Loucy (cell line): Measurements from ENCODE around the gene PRR5L.

Source experiments
- H2AFZ ChIP-seq: fragments of 200-600 bp; sonication (generic); 2 replicates; pipeline ENCODE4 v1.6.0; 2016; ENCODE audit warnings: antibody characterized with exemption, mild to moderate bottlenecking, low read length, moderate library complexity
- H3F3A ChIP-seq: fragments of 200-600 bp; 2 replicates; pipeline ENCODE4 v1.6.0; 2016; ENCODE audit warnings: antibody characterized with exemption, low read depth, mild to moderate bottlenecking
- H3K27me3 ChIP-seq: fragments of 200-600 bp; sonication (generic); 2 replicates; pipeline ENCODE4 v1.6.1; 2014; ENCODE audit warnings: low read length, mild to moderate bottlenecking; ENCODE audit not compliant: insufficient read depth, poor library complexity, severe bottlenecking
- H3K36me3 ChIP-seq: fragments of 200-600 bp; sonication (generic); 2 replicates; pipeline ENCODE4 v1.6.1; 2016; ENCODE audit warnings: low read length; ENCODE audit not compliant: insufficient read depth
- H3K4me1 ChIP-seq: fragments of 200-600 bp; sonication (generic); 2 replicates; pipeline ENCODE4 v1.5.1; 2014; ENCODE audit warnings: low read length, mild to moderate bottlenecking; ENCODE audit not compliant: insufficient read depth, poor library complexity, severe bottlenecking
- H3K4me2 ChIP-seq: fragments of 200-600 bp; sonication (generic); 2 replicates; pipeline ENCODE4 v1.6.0; 2014; ENCODE audit warnings: antibody characterized with exemption, low read length, low read depth, mild to moderate bottlenecking; ENCODE audit not compliant: poor library complexity, severe bottlenecking
- H3K4me3 ChIP-seq: fragments of 200-600 bp; sonication (generic); 2 replicates; pipeline ENCODE4 v1.5.1; 2014; ENCODE audit warnings: low read length, mild to moderate bottlenecking, mixed read lengths; ENCODE audit not compliant: poor library complexity, severe bottlenecking
- H3K79me2 ChIP-seq: fragments of 200-600 bp; sonication (generic); 2 replicates; pipeline ENCODE4 v1.6.1; 2014; ENCODE audit warnings: low read length; ENCODE audit not compliant: insufficient read depth
- H3K9ac ChIP-seq: fragments of 200-600 bp; sonication (generic); 2 replicates; pipeline ENCODE4 v1.6.0; 2014; ENCODE audit warnings: mild to moderate bottlenecking, low read depth, low read length, moderate library complexity; ENCODE audit not compliant: poor library complexity, severe bottlenecking
- H3K9me2 ChIP-seq: fragments of 200-600 bp; sonication (generic); replicated peaks from 2 replicates; pipeline ENCODE4 v1.6.1; 2016; ENCODE audit warnings: low read depth, low read length, mixed read lengths
- H3K9me3 ChIP-seq: fragments of 200-600 bp; sonication (generic); 2 replicates; pipeline ENCODE4 v1.6.1; 2014; ENCODE audit warnings: mild to moderate bottlenecking, antibody characterized with exemption, low read length, low read depth; ENCODE audit not compliant: insufficient read depth
- H4K20me1 ChIP-seq: fragments of 200-600 bp; sonication (generic); 2 replicates; pipeline ENCODE4 v1.6.0; 2014; ENCODE audit warnings: antibody characterized with exemption, low read length, mild to moderate bottlenecking; ENCODE audit not compliant: insufficient read depth, poor library complexity, severe bottlenecking
- CTCF ChIP-seq: fragments of 200-600 bp; sonication (generic); conservative IDR thresholded peaks from 2 replicates; pipeline ENCODE4 v1.5.1; 2014; ENCODE audit warnings: mild to moderate bottlenecking, antibody characterized with exemption, low read length
- EZH2phosphoT487 ChIP-seq: fragments of 200-600 bp; IDR thresholded peaks from 2 replicates; pipeline ENCODE4 v1.6.1; 2018; ENCODE audit warnings: antibody characterized with exemption, mild to moderate bottlenecking, moderate library complexity, borderline replicate concordance

Gene PRR5L

GRCh38 chr11:36274414-36274813 is 21.7 kb upstream of the PRR5L start:
- H4K20me1 ChIP-seq = no peaks in the 10 kb centered on the region
- peaks cover 9% of the 10 kb centered on the region for H3K4me1 ChIP-seq
- H2AFZ ChIP-seq = no peak overlapping the region
- TF ChIP-seq CTCF (no peak), EZH2phosphoT487 (no peak)
- H3K9me2 ChIP-seq = no peaks in the 10 kb centered on the region
- no peaks in the 10 kb centered on the region for H3K27me3 ChIP-seq
- H3F3A ChIP-seq = no peaks in the 10 kb centered on the region
- no peak overlapping the region for H3K4me3 ChIP-seq
- H3K9me3 ChIP-seq = no peaks in the 10 kb centered on the region
- no peaks in the 10 kb centered on the region for H3K79me2 ChIP-seq
- H3K4me2 ChIP-seq = no peak overlapping the region
- peaks cover 10% of the 10 kb centered on the region; the same call in 1 of the 2 replicates for H3K36me3 ChIP-seq
- no peak overlapping the region for H3K9ac ChIP-seq

GRCh38 chr11:36278531-36279282 is 17.4 kb upstream of the PRR5L start:
- Histone ChIP-seq H3K27me3 (no peaks in the 10 kb centered on the region), H3K9me2 (no peaks in the 10 kb centered on the region), H3K4me2 (no peak overlapping the region), H3F3A (no peaks in the 10 kb centered on the region), H3K9me3 (0 out of 2 replicates have a peak, but pooled peaks cover 7% of the 10 kb centered on the region), H3K4me3 (no peak overlapping the region), H2AFZ (no peak overlapping the region), H3K9ac (no peak overlapping the region), H3K36me3 (peaks cover 8% of the 10 kb centered on the region; the same call in 1 of the 2 replicates), H3K4me1 (no peaks in the 10 kb centered on the region), H4K20me1 (no peaks in the 10 kb centered on the region), H3K79me2 (no peaks in the 10 kb centered on the region)
- no peak for TF ChIP-seq CTCF
- TF ChIP-seq EZH2phosphoT487 = no peak

GRCh38 chr11:36280531-36280930 is 15.6 kb upstream of the PRR5L start:
- no peaks in the 10 kb centered on the region for H3K79me2 ChIP-seq
- no peak overlapping the region for H3K4me3 ChIP-seq
- no peaks in the 10 kb centered on the region for H3K9me2 ChIP-seq
- H3K36me3 ChIP-seq = no peaks in the 10 kb centered on the region
- H3K27me3 ChIP-seq = no peaks in the 10 kb centered on the region
- H4K20me1 ChIP-seq = no peaks in the 10 kb centered on the region
- H2AFZ ChIP-seq = no peak overlapping the region
- H3K9ac ChIP-seq = no peak overlapping the region
- no peaks in the 10 kb centered on the region for H3F3A ChIP-seq
- H3K4me2 ChIP-seq = no peak overlapping the region
- H3K9me3 ChIP-seq = 0 out of 2 replicates have a peak, but pooled peaks cover 7% of the 10 kb centered on the region
- no peaks in the 10 kb centered on the region for H3K4me1 ChIP-seq
- TF ChIP-seq EZH2phosphoT487 = no peak
- TF ChIP-seq CTCF = no peak
